DND-41 (cell line): ENCODE results near the gene GPI.
A peak's percentile ranks its signal among the peaks of the same experiment; 100 is the strongest.

ENCODE experiments used
- ATAC-seq: fragments of 200-7000 bp; cut with Tn5 transposase; 3 replicates; pipeline ENCODE4 v1.9.1; 2021; ENCODE audit warnings: low read depth; ENCODE audit not compliant: insufficient read depth
- DNase-seq: peaks from one replicate; pipeline ENCODE4 v3.0.0-alpha.2; 2020
- H2AFZ ChIP-seq: 2 replicates; pipeline ENCODE4 v1.6.0; 2012; ENCODE audit warnings: low read depth, low read length
- H3K27ac ChIP-seq: 2 replicates; pipeline ENCODE4 v1.5.1; 2012; ENCODE audit warnings: low read length, inconsistent platforms
- H3K27me3 ChIP-seq: fragments of 200-600 bp; sonication (generic); 2 replicates; pipeline ENCODE4 v1.6.0; 2012; ENCODE audit warnings: low read length, mild to moderate bottlenecking, inconsistent platforms; ENCODE audit not compliant: insufficient read depth, poor library complexity
- H3K36me3 ChIP-seq: 2 replicates; pipeline ENCODE4 v1.5.1; 2012; ENCODE audit warnings: low read length, inconsistent platforms; ENCODE audit not compliant: insufficient read depth
- H3K4me1 ChIP-seq: 2 replicates; pipeline ENCODE4 v1.5.1; 2012; ENCODE audit warnings: mild to moderate bottlenecking, low read length; ENCODE audit not compliant: insufficient read depth
- H3K4me2 ChIP-seq: 2 replicates; pipeline ENCODE4 v1.6.0; 2012; ENCODE audit warnings: mild to moderate bottlenecking, moderate library complexity, low read length, inconsistent platforms; ENCODE audit not compliant: insufficient read depth
- H3K4me3 ChIP-seq, 2 experiments: fragments of 200-600 bp in 1 of 2; shearing (Covaris generic) in 1 of 2; 2 replicates each; pipeline ENCODE4 v1.5.1; 2012 to 2016; ENCODE audit warnings: inconsistent platforms in 2 of 2, low read length in 2 of 2, mild to moderate bottlenecking in 2 of 2, low read depth in 1 of 2, moderate library complexity in 1 of 2
- H3K79me2 ChIP-seq: 2 replicates; pipeline ENCODE4 v1.6.0; 2012; ENCODE audit warnings: low read length, inconsistent platforms; ENCODE audit not compliant: insufficient read depth
- H3K9ac ChIP-seq: 2 replicates; pipeline ENCODE4 v1.6.0; 2012; ENCODE audit warnings: low read depth, mild to moderate bottlenecking, inconsistent platforms, low read length, moderate library complexity
- H3K9me3 ChIP-seq: 2 replicates; pipeline ENCODE4 v1.5.1; 2012; ENCODE audit warnings: low read length, moderate library complexity, mild to moderate bottlenecking, inconsistent platforms; ENCODE audit not compliant: insufficient read depth, severe bottlenecking
- H4K20me1 ChIP-seq: 2 replicates; pipeline ENCODE4 v1.6.0; 2012; ENCODE audit warnings: low read length; ENCODE audit not compliant: insufficient read depth
- EZH2 ChIP-seq: IDR thresholded peaks from 3 replicates; pipeline ENCODE4 v1.6.1; 2012; ENCODE audit warnings: borderline replicate concordance, low read depth, mild to moderate bottlenecking, moderate library complexity, low read length, inconsistent platforms; ENCODE audit not compliant: severe bottlenecking
- TF ChIP-seq, protein P1 (sequence below): IDR thresholded peaks from 2 replicates; pipeline ENCODE4 v1.5.1; 2012; ENCODE audit warnings: borderline replicate concordance, low read length, moderate library complexity, mild to moderate bottlenecking; ENCODE audit not compliant: poor library complexity, severe bottlenecking; ENCODE audit errors: extremely low read depth

GPI gene

DNA sequence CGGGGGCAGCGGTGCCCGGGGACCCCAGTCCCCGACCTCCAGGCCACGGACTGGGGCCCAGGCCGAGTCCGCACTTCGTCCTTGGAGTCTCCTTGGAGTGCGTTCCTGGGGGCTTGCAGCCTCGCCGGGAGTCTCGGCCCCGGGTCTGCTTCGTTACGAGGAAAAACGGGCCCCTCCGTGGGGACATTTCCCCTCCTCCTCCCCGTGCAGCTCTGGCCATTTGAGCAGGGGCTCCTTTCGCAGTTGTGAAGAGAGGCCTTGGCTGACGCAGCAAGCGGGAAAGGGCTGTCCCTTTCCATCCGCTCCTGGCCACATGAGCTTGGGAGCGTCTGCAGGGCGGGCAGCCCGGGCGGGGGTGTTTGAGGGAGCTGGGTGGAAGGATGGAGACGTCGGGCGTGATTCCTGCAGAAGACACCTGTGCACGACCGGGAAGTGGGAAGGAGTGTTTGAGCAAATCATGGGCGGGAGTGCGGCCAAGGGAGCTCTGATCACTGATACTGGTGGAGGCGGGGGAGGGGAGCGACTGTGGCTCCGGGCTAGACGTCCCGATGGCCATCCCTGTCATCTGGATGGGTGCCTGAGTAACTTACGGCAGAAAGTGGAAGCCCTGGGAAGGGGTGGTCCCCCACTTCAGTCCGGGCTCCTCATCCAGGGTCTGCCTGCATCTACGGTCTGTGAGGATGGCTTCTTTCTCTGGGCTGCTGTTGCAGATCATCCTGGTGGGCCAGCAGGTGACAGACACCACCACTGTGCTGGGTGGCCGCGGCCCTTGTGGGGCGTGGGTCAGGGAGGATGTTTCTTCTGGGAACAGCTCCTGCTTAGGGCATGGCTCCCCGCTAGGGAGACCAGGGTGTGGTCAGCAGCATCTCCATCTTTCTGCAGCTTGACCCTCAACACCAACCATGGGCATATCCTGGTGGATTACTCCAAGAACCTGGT, 736 bp downstream of the GPI start:
- peak; percentile 30 for DNase-seq

DNA sequence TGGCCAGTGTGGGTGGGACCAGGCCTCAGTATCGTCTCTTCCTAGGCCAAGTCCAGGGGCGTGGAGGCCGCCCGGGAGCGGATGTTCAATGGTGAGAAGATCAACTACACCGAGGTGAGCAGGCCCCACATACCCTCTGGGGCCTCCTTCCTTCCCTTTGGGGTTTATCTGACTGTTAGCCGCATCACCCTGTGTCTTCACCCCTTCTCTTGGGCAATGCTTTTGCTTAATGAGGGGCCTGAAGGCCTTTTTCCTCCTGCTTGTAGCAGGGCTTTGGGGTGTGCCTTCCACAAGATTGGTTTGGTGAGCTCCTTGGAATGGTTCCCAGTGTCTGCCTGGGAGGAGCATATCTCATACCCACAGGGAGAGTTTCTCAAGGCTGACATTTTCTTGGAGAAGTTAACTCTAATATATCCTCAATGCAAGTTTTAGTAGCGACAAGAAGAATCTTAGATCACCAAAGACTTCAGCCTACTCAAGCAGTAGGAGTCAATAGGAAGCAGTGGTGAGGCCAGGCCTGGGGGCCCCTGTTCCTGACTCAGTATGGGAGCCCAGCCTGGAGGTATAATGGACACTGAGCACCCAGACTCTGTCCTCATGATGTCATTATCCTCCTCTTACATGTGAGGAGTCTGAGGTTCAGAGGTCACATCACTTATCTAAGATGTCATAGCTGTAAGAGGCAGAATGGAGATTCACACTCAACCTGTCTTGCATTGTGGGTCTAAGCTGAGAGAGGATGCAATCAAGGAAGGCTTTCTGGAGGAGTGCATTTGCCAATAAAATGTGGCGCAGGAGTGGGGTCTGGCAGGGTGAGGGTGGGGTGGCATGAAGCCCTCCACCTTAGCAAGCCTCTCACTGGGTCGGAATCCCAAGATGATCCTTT, 2.0 kb downstream of the GPI start:
- peaks cover 12% of the 10 kb centered on the region; the same call in 1 of the 2 replicates for H4K20me1 ChIP-seq
- H3K4me1 ChIP-seq, result peaks cover 28% of the 10 kb centered on the region
- H3K36me3 ChIP-seq, result peaks cover 50% of the 10 kb centered on the region
- H2AFZ ChIP-seq, result no peak overlapping the region
- no peak for TF ChIP-seq EZH2
- TF ChIP-seq, protein P1, sequence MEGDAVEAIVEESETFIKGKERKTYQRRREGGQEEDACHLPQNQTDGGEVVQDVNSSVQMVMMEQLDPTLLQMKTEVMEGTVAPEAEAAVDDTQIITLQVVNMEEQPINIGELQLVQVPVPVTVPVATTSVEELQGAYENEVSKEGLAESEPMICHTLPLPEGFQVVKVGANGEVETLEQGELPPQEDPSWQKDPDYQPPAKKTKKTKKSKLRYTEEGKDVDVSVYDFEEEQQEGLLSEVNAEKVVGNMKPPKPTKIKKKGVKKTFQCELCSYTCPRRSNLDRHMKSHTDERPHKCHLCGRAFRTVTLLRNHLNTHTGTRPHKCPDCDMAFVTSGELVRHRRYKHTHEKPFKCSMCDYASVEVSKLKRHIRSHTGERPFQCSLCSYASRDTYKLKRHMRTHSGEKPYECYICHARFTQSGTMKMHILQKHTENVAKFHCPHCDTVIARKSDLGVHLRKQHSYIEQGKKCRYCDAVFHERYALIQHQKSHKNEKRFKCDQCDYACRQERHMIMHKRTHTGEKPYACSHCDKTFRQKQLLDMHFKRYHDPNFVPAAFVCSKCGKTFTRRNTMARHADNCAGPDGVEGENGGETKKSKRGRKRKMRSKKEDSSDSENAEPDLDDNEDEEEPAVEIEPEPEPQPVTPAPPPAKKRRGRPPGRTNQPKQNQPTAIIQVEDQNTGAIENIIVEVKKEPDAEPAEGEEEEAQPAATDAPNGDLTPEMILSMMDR, result no peak
- H3K27me3 ChIP-seq, result no peaks in the 10 kb centered on the region
- no peaks in the 10 kb centered on the region for H3K9me3 ChIP-seq
- ATAC-seq, result no peak
- peak overlapping the region in 1 of 2 experiments; percentile 85; a peak in 2 of 4 replicates for H3K4me3 ChIP-seq
- no peak for DNase-seq
- H3K4me2 ChIP-seq, result peak overlapping the region; percentile 78
- H3K27ac ChIP-seq, result no peak overlapping the region
- peaks cover 17% of the 10 kb centered on the region for H3K79me2 ChIP-seq
- peak overlapping the region; percentile 93; the same call in 1 of the 2 replicates for H3K9ac ChIP-seq

More for the DNA sequence above, 736 bp downstream of the GPI start:
- TF ChIP-seq, protein P1, result no peak
- TF ChIP-seq EZH2, result no peak
- Histone ChIP-seq H3K27me3 (no peaks in the 10 kb centered on the region), H3K4me2 (peak overlapping the region; percentile 78), H4K20me1 (peaks cover 7% of the 10 kb centered on the region; the same call in 1 of the 2 replicates), H3K36me3 (peaks cover 42% of the 10 kb centered on the region), H3K79me2 (peaks cover 17% of the 10 kb centered on the region), H3K9ac (peak overlapping the region; percentile 93), H3K4me1 (peaks cover 28% of the 10 kb centered on the region), H3K27ac (peak overlapping the region; percentile 61), H2AFZ (peak overlapping the region; percentile 88), H3K4me3 (peak overlapping the region; percentile 73 to 85), H3K9me3 (no peaks in the 10 kb centered on the region)
- peak; percentile 34 for ATAC-seq

DNA sequence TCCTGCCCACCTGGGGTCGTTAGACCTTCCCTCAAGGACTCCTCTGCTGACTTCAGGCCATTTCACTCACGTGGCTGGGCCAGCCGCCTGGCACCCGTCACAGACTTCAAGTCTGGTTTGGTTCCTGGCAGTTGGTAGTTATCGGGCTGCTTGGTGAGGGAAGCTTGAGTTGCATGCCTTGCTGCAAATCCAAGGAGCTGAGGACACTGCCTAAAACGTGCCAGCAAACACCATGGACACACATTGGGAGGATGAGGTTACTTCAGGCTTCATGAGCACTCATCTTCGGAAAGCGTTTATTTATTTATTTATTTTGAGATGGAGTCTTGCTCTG, 2.6 kb downstream of the GPI start:
- Histone ChIP-seq H3K36me3 (peaks cover 53% of the 10 kb centered on the region), H3K4me1 (peaks cover 28% of the 10 kb centered on the region), H4K20me1 (peaks cover 12% of the 10 kb centered on the region; the same call in 1 of the 2 replicates), H3K4me2 (0 out of 2 replicates have a peak overlapping the region, but pooled peaks have one; percentile 5), H3K27me3 (no peaks in the 10 kb centered on the region), H3K27ac (no peak overlapping the region), H3K4me3 (no peak overlapping the region), H2AFZ (no peak overlapping the region), H3K9ac (no peak overlapping the region), H3K79me2 (peaks cover 17% of the 10 kb centered on the region), H3K9me3 (no peaks in the 10 kb centered on the region)
- ATAC-seq, result no peak
- no peak for DNase-seq
- TF ChIP-seq, protein P1, result no peak
- TF ChIP-seq EZH2, result no peak
